Stimulated activated CD8-positive, alpha-beta memory T cell treated with anti-CD3 and anti-CD28 coated beads, Interleukin-15, amount 100 ng/mL, for 24 hours (primary cell): ENCODE measurements around the gene UNC13B.
"Not testable (repeated sequence)": the region's sequence is repeated elsewhere in the genome, so short reads cannot be mapped to it uniquely, and the experiment has no call there.

Source experiments
- DNase-seq: peaks from one replicate; pipeline ENCODE4 v3.0.0-alpha.2; 2020; ENCODE audit warnings: low read depth

The UNC13B gene

DNA sequence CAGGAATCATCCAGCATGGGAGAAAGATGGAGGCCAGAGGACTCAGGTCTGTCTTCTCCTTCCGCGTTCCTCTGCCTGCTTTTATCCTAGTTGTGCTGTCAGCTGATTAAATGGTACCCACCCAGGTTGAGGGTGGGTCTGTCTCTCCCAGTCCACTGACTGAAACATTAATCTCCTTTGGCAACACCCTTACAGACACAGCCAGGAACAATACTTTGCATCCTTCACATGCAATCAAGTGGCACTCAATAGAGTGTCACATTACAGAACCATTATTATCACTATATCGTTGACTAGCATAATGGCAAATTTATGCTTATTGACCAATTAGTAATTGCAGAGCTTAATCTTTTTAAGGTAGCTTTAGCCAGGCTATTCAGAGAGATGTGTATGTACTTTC, 64.8 kb downstream of the UNC13B start:
- no peak for DNase-seq

DNA sequence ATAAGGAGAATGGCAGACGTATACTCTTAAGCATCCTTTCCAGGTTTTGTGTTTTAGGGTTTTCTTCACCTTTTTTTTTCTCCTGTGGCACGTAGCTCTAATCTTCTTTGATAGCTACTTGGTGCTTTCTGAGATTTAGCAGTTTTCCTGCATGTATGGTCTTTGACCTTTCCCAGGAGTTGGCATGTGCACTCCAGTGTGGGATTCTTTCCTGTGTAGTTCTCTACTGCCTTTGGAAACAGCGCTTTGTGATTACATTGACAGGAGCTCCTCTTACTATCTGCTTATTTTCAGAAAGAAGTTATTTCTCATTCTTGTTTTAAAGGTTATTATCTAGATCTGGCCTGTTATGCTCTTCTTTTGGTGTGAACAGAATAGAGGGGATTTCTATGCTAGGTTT, 65.5 kb downstream of the UNC13B start:
- DNase-seq, result no peak

DNA sequence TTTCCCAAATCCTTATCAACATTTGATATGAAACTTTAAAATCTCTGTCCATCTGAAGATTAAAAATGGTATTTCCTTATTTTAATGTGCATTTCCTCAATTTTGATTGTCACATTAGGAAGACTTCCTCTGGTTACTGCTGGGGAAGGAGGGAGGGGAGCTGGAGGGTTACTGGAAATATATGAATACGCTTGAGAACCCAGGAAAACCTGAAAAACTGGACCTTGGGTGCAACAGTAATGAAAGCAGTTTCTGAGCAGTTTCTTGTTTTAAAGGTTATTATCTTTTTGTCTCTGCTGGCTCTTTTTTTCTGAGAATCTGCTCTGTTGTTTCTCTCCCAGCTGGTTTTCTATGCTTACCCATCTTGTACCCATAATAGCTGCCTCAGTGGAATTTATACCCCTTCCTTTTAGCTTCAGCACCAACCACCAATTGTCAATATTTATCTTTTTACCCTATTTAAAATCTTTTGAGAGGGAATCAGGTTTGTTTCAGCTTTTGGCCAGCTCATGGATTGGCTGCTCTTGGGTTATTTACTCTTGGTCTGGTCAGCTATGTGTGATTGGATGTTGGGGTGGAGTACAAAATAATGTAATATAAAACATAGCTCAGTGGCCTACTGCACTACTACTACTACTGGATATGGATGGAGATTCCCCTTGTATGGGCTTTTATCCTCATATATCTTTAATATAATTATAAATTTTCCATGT, 67.4 kb downstream of the UNC13B start:
- DNase-seq, result no peak

DNA sequence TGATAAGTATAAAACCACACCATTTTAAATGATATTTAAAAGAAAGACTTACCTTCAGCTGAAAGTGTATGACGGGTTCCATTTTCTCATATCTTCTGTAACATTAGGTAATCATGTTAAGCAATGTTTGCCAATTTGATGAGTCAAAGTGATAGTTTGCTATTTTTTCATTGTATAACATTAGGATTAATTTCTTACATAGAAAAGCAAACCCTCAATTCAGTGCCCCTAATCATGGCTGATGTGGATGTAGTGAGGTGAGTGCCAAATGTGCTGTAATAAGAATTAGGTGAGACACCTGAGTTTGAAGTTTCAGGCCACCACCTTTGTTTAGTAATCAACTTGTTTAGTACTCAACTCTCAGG, 68.0 kb downstream of the UNC13B start:
- DNase-seq, result no peak

DNA sequence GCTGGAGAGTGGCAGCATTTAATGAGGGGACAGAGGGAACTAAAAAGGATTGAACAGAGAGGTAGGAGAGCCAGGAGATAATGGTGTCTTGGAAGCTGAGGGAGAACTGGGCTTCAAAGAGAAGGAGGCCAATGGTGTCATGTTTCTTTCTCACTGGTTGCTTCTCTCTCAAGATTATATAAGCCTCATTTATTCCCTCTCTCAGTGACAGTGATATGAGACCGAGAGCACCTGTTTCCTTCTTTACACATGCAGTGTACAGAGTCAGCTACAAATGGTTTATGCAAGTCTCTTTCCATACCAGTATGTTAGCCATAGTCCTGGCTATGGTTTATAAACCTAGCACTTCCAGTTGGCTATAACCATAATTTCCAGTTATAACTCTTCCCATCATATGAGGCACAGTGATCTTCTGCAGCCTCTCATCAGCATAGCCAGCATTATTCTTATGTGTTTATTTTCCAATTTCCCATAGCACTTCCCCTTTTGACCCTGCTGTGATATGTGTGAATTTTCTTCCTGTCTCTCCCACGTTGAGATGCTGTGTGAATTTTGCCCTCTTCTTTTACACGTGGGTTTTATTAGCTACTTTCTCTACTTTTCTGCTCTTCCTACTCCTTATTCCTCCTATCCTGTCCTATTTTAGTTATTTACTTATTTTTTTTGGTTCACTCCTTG, 71.2 kb downstream of the UNC13B start:
- no peak for DNase-seq

DNA sequence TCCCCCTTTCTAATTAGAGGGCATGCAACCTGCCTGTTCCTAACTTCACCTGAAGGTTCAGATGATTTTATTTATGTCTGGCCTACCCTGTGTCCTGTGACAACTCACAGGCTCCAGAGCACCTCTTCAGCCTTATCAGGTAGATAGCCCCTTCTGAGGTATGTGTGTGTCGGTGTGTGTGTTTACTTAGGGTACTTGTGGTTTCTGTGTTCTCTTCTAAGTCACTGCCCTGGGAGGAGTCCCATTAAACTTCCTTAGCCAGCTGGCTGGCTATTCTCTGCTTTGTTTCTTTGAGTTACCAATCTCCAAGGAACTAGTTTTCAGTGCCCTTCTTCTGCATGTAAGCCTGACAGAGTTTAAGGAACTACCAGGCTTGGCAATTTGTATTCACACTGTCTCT, 74.9 kb downstream of the UNC13B start:
- no peak for DNase-seq

DNA sequence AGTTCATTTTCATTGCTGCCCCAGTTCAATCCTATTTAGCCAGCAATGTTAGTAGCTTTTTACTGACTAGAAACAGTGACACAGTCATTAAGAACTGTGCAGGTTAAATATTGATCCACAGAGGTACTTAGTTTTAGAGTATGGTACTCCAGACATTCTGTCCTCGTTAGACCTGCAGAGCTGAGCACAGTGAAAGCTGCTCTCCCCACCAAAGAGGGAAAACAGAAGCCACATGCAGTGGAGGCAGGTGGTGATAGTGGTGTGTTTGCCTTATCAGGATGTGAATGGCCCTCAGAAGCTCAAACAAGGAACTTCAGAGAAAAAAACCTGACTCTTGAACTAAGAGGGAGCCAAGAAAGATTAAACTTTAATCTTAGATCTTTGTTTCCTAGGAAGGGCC, 75.5 kb downstream of the UNC13B start:
- no peak for DNase-seq

DNA sequence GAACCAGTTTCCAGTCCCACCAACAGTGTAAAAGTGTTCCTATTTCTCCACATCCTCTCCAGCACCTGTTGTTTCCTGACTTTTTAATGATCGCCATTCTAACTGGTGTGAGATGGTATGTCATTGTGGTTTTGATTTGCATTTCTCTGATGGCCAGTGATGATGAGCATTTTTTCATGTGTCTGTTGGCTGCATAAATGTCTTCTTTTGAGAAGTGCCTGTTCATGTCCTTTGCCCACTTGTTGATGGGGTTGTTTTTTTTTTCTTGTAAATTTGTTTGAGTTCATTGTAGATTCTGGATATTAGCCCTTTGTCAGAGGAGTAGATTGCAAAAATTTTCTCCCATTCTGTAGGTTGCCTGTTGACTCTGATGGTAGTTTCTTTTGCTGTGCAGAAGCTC, 84.1 kb downstream of the UNC13B start:
- DNase-seq, result not testable (repeated sequence)

DNA sequence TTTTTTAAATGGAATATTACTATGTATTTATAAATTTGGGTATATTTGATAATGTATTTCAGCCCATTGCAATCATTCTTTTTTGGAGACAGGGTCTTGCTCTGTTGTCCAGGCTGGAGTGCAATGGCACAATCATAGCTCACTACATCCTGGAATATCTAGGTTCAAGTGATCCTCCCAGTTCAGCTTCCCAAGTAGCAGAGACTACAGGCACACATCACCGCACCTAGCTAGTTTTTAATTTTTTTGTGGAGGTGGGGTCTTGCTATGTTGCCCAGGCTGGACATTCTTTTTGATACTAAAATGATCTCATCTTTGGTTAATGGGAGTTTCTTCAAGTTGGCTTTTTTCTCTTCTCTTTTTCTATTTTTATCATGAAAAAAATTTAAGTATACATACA, 91.3 kb downstream of the UNC13B start:
- no peak for DNase-seq

DNA sequence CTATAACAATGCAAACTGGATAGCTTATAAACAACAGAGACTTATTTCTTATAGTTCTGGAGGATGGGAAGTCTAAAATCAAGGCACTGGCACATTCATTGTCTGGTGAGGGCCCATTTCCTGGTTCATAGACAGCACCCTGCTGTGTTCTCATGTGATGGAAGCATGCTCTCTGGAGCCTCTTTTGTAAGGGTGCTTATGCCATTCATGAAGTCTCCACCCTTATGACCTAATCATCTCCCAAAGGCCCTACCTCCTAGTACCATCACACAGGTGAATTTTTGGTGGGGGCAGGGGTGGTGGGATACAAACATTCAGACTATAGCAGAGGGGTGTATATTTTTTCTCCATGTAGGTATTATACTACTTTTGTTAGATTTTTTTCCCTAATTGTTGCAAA, 92.4 kb downstream of the UNC13B start:
- no peak for DNase-seq

DNA sequence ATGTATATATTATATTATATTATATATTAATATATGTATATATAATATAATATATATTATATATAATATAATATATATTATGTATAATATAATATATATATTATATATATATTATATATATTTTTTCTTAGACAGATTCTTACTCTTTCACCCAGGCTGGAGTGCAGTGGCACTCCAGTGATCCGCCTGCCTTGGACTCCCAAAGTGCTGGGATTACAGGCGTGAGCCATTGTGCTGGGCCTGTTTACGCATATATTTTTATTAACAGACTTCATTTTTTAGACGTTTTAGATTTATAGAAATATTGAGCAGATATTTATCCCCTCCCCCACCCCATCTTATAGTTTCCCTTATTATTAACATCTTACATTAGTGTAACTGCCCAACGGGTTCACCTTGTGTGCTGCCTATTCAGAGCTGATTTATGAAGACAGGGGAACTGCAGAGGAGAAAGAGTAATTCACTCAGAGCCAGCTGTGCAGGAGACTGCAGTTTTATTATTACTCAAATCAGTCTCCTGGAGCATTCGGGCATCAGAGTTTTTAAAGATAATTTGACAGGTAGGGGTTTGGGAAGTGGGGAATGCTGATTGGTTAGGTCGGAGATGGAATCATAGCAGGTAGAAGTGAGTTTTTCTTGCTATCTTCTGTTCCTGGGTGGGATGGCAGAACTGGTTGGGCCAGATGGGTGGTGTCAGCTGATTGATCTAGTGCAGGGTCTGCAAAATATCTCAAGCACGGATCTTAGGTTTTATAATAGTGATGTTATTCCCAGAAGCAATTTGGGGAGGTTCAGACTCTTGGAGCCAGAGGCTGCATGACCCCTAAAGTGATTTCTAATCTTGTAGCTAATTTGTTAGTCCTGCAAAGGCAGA, 93.4 kb downstream of the UNC13B start:
- DNase-seq, result no peak

DNA sequence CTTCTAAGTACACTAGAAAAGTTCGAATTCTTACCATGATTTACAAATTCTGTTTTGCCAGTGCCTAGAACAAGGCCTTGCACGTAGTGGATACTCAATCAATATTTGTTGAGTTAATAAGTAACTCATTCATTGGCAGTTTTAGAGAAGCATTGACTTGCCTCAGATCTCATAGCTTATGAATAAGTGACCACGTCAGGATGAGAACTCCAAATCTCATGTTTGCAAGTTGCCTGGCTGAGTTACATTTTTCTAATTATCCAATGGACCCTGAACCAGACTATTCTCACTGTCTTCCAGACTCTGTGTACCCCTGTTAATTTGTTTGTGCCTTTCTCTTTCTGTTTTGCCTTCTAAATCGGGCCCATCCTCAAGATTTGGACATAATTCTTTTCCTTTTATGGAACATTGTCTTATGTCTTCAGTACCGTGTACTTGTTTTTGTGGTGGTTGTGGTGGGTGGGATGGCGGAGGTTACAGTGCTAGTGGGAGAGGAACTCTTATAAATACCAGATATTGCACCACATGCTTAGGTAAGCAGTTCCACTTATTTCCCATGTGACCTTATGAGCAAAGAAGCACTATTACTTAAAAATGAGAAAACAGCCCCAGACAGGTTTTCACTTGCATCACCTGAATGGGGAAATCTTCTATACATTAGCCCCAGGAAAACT, 96.3 kb downstream of the UNC13B start:
- DNase-seq, result no peak

DNA sequence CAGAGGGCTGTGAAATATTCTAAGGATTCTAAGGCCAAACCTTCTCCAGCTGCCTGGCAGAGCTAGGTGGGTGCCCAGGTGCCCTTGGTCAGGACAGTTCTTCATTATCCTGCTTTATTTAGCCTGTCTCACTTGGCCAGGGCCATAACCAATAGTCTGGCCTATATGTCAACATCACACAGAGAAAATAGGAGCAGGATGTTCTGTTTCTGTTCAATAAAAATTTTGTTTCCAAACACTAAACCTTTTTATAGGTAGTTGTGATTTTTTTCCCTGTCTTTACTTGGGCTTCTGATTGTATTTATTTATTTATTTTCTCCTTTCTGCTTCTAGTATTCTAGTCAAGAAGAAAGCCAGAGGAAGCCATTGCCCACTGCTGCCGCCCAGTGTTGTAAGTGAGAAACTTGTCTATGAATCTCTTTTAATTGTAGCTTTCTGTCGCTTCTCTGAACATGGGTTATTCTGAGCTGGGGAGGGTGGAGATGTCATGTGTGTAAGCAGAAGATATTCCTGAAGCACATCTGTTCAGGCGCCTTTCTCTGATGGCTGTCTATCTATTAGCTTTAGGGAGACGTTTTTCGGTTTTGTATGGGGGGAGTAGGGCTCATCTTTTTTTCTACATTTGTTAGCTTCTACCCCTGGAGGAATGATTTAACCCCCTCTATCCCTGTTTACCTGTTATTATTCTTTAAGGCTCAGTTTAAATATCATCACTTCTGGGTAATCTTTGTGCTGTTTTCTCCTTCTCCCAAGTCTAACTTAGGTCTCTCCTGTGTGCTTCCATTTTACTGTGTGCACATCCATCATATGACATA, 97.1 kb downstream of the UNC13B start:
- no peak for DNase-seq

DNA sequence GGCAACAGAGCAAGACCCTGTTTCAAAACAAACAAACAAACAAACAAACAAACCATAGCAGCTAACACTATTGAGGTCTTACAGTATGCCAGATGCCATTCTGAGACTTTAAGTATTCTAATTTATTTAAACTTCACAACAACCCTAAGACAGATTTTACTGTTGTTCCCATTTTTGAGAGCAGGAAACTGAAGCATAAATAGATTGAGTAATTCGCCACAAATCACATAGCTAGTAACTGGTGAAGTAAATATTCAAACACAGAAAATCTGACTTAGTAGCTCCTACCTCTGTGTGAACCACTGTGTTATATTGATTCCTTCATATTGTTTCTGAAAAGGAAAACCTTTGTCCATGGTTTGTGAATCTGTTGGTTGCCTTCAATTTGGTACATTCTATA, 98.4 kb downstream of the UNC13B start:
- no peak for DNase-seq

DNA sequence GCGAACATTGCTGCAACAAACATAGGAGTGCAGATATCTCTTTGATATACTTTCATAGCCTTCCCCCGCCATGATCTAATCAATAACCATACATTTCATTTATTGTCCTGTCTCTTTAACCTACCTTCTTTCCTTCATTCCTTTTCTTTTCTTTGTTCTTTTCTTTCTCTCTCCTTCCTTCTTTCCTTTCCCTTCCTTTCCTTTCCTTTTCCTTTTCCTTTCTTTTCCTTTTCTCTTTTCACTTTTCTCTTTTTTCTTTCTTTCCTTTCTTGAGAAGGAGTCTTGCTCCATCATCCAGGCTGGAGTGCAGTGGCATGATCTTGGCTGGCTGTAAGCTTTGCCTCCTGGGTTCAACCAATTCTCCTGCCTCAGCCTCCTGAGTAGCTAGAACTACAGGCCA, 100.3 kb downstream of the UNC13B start:
- no peak for DNase-seq

DNA sequence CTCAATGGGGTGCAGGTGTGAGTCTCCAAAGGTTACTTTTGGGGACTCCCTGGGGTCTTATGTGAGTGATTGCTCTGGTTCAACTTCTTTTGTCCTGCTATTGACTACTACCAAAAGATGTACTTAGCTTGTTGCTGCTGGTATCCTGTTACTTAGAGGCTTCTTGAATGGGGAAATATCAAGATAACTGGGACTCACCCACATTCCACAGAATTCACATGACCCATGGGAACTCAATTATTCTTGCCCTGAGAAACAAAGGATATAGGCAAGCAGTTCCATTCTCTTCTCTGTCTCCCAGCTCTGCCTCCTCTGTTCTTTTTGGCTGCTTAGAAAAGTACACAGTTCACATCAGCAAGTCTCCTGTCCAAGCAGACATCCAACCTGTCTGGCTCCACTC, 105.9 kb downstream of the UNC13B start:
- DNase-seq, result no peak

DNA sequence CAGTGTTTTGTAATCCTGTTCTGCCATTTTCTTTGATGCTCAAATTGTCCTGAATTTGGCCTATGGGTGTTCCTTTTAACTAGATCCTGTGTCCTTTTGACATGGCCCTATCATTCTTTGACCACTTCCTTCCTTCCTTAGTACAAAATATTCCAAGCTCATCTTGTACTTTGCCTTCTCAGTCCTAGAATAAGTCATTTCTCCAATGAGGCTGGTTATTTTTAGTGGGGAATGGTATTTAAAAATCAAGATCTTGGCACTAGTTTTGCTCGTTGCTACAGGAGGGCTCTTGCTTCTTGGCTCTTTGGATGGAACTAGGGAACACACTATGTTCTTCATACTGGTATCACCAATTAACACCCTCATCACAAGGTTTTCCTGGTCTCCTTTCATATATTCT, 108.1 kb downstream of the UNC13B start:
- DNase-seq, result no peak

DNA sequence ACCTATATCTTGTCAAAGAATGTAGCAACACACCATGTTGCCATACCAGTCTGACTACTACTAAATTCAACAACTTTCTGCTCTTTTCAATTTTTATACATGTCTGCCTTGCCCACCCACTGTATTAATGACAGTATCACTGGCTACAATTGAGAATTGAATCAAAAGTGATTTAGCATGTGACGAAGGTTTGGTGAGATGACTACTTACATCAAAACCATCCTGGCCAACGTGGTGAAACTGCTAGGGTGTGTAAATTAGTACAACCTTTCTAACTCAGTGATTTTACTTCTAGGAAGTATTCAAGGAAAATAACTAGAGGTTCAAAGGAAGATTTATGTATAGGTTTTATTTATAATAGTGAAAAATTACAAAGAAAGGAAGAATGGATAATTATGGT, 109.8 kb downstream of the UNC13B start:
- no peak for DNase-seq

DNA sequence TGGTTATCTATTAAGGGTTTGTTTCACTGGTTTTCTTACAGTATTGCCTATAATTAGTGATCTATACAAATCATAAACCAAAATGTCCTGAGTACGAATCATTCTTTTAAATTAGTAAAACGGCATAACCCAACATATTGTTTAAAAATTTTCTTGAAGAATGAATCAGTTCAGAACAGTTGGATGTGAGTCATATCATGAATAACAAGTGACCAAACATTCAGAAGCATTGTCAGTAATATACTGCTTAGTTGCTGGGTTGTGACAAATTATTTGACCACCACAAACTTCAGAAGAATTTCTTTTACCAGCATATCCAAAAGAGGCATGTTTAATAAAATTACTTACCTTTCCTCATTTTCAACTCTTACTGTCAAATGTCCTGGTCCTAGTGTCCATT, 111.2 kb downstream of the UNC13B start:
- DNase-seq, result no peak

DNA sequence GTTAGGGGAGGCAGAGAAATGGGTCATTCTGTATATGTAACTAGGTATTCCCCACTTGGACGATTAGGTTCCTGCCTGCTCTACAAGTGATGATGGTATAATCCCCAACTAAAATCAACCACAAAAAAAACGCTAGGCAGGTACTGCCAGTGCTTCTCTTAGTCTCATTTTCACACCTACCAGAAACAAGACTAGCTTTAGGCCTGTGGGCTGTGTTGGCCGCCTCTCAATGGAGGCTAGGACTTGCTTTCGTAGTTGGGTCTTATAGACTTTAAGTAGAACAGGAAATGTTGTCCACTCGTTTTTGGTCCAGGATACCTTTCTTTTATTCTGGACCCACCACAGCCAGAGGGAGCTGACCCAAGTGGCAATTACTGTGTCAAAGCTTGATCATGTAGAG, 111.8 kb downstream of the UNC13B start:
- DNase-seq, result no peak

DNA sequence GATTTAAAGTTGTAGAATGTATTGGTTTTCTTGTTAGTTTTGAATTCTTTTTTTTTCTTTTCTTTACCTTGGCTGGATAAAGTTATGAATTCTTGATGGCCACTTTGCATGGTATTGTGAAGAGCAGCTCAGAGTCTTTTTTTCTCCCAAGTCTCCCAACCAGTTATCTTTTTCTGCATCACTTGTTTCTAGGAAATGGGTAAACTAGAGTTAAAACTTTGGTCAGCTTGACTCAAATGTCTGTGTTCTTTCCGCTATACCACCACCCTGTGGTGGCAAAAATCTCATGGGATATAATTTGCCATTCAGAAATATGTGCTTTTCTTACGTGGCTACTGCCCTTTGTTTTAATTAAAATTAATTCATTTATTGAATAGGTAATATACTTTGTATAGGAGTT, 113.2 kb downstream of the UNC13B start:
- no peak for DNase-seq

DNA sequence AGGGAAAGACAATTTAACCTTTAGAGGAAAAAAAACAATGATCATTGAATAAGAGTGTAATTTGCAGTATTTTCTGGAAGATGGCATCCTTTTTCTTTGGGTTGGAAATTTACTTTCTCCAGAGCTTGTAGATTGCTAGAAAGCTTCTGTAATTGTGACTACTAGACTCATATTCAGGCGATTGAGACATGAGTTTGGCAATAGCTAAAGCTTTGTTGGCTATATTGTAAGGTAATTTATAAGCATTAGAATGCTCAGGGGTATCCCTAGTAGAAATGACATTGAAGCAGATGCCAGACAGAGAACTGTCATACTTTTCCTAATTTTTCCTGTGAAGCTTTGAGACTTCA, 115.3 kb downstream of the UNC13B start:
- DNase-seq, result no peak
